Dermis lymphatic vessel endothelial cell (primary cell): ENCODE measurements around the gene MBNL2. TPM values are rescaled to one million over a fixed set of nuclear protein-coding genes. Genes with fewer than 3 reads are reported as not detected.

Experiments used
- total RNA-seq: library from RNA; depleted of rRNA; stranded (reverse); fragments of >200 nt; gene quantifications from 2 replicates; pipeline ENCODE4 v1.2.1, GENCODE V29; 2014

MBNL2 gene
- 40.2 and 43.4 TPM in 2 replicates for total RNA-seq

GRCh38 chr13:97221989-97222700 lies at the start of gene MBNL2:
Gene MBNL2, plus strand, starts transcription at chr13:97222333. Its CDS starts 53,903 bp downstream, at chr13:97276236.

GRCh38 chr13:97433727-97434396 lies 211.7 kb downstream of the MBNL2 start, which contains the start of gene RAP2A:
Gene RAP2A, plus strand, starts transcription at chr13:97434169. Its CDS starts 302 bp downstream, at chr13:97434471.

Other genes with a start within 250 kb of the MBNL2 start
- not detected in 2 replicates for gene OXGR1, start 227.9 kb upstream of the MBNL2 start, total RNA-seq
- 58.0 and 61.3 TPM in 2 replicates for gene RAP2A, start 211.8 kb downstream of the MBNL2 start, total RNA-seq